Smooth muscle cell (in vitro differentiated cells): ENCODE results near the gene CCDC7. TPM values are rescaled to one million over a fixed set of nuclear protein-coding genes. Genes with fewer than 3 reads are reported as not detected.
A peak's percentile ranks its signal among the peaks of the same experiment; 100 is the strongest.
"Not testable (repeated sequence)": the region's sequence is repeated elsewhere in the genome, so short reads cannot be mapped to it uniquely, and the experiment has no call there.

Experiments
- DNase-seq: peaks from one replicate; lab custom pipeline; 2025; ENCODE audit not compliant: unreplicated experiment; lab: John Stamatoyannopoulos, UW
- H2AFZ ChIP-seq: fragments of 200-600 bp; sonication (generic); 2 replicates; pipeline ENCODE4 v1.6.0; 2016; ENCODE audit warnings: antibody characterized with exemption, low read depth, mild to moderate bottlenecking
- H3F3A ChIP-seq: fragments of 200-600 bp; sonication (generic); 2 replicates; pipeline ENCODE4 v1.6.0; 2017; ENCODE audit warnings: antibody characterized with exemption, low read depth
- H3K27ac ChIP-seq: fragments of 200-600 bp; sonication (generic); 2 replicates; pipeline ENCODE4 v1.5.1; 2016; ENCODE audit warnings: low read depth, mild to moderate bottlenecking
- H3K27me3 ChIP-seq: fragments of 200-600 bp; sonication (generic); 2 replicates; pipeline ENCODE4 v1.6.1; 2016; ENCODE audit warnings: low read depth, mild to moderate bottlenecking
- H3K36me3 ChIP-seq: fragments of 200-600 bp; sonication (generic); 2 replicates; pipeline ENCODE4 v1.5.1; 2016; ENCODE audit warnings: low read depth
- H3K4me1 ChIP-seq: fragments of 200-600 bp; sonication (generic); 2 replicates; pipeline ENCODE4 v1.5.1; 2016; ENCODE audit warnings: low read depth
- H3K4me2 ChIP-seq: fragments of 200-600 bp; sonication (generic); 2 replicates; pipeline ENCODE4 v1.6.0; 2016; ENCODE audit warnings: mild to moderate bottlenecking
- H3K4me3 ChIP-seq: fragments of 200-600 bp; sonication (generic); 2 replicates; pipeline ENCODE4 v1.5.1; 2016; ENCODE audit warnings: mild to moderate bottlenecking
- H3K79me2 ChIP-seq: fragments of 200-600 bp; sonication (generic); 2 replicates; pipeline ENCODE4 v1.6.0; 2016; ENCODE audit warnings: low read depth, mild to moderate bottlenecking
- H3K9ac ChIP-seq: fragments of 200-600 bp; sonication (generic); 2 replicates; pipeline ENCODE4 v1.6.0; 2016; ENCODE audit warnings: low read depth
- H3K9me3 ChIP-seq: fragments of 200-600 bp; sonication (generic); replicated peaks from 2 replicates; pipeline ENCODE4 v1.5.1; 2016; ENCODE audit warnings: low read depth
- H4K20me1 ChIP-seq: fragments of 200-600 bp; sonication (generic); 2 replicates; pipeline ENCODE4 v1.6.0; 2016; ENCODE audit warnings: low read depth
- CTCF ChIP-seq: fragments of 200-600 bp; sonication (generic); IDR thresholded peaks from 2 replicates; pipeline ENCODE4 v1.5.1; 2017; ENCODE audit warnings: borderline replicate concordance, mild to moderate bottlenecking, antibody characterized with exemption; ENCODE audit not compliant: insufficient read depth, poor library complexity, severe bottlenecking
- WGBS: methylation state at CpG from one replicate; pipeline ENCODE4 v1.1.7; 2016; ENCODE audit warnings: low lambda C conversion rate; 5-methylcytosine and 5-hydroxymethylcytosine counted together
- polyA plus RNA-seq: library from polyadenylated mRNA; unstranded; fragments of >200 nt; fragmentation: Nextera tagmentation; extraction: Ambion mirVana; gene quantifications from 2 replicates; pipeline ENCODE4 v1.2.1, GENCODE V29; 2016
- total RNA-seq: library from RNA; depleted of rRNA; stranded (reverse); fragments of >200 nt; gene quantifications from 2 replicates; pipeline ENCODE4 v1.2.3, GENCODE V29; 2014

The CCDC7 gene
- total RNA-seq: 4.2 and 15.4 TPM in 2 replicates
- polyA plus RNA-seq: 1.5 and 2.5 TPM in 2 replicates

GRCh38 chr10:32445740-32446535 is at the start of gene CCDC7:
Gene CCDC7 (plus strand): TSS chr10:32446140. CDS start chr10:32451643, 5,503 bp downstream.
- H4K20me1 ChIP-seq: no peaks in the 10 kb centered on the region
- peak; percentile 39 for DNase-seq
- H3K79me2 ChIP-seq: peaks cover 15% of the 10 kb centered on the region
- no peaks in the 10 kb centered on the region for H3K9me3 ChIP-seq
- H3K4me1 ChIP-seq: peaks cover 6% of the 10 kb centered on the region
- H3K27me3 ChIP-seq: no peaks in the 10 kb centered on the region
- 1% methylated on average over 53 of the region's 53 CpGs for WGBS
- H3K27ac ChIP-seq: peak within 1 kb of the TSS; percentile 85
- peak within 1 kb of the TSS; percentile 86 for H2AFZ ChIP-seq
- peak within 1 kb of the TSS; percentile 74 for H3K4me3 ChIP-seq
- peak; percentile 24 for TF ChIP-seq CTCF
- peak within 1 kb of the TSS; percentile 94 for H3K4me2 ChIP-seq
- peak within 1 kb of the TSS; percentile 75 for H3K9ac ChIP-seq
- H3K36me3 ChIP-seq: no peaks in the 10 kb centered on the region
- H3F3A ChIP-seq: no peaks in the 10 kb centered on the region

GRCh38 chr10:32397163-32397562 is 48.8 kb upstream of the CCDC7 start:
- H3K9ac ChIP-seq, H3K4me3 ChIP-seq, H3K27ac ChIP-seq, H3K9me3 ChIP-seq, H3K79me2 ChIP-seq, H3K27me3 ChIP-seq, DNase-seq, H4K20me1 ChIP-seq, H3F3A ChIP-seq, H2AFZ ChIP-seq, H3K36me3 ChIP-seq, H3K4me2 ChIP-seq, H3K4me1 ChIP-seq: not testable (repeated sequence)
- WGBS: 87% methylated on average over 3 of the region's 3 CpGs

GRCh38 chr10:32399720-32400119 is 46.2 kb upstream of the CCDC7 start:
- WGBS: 93% methylated on average over 2 of the region's 3 CpGs
- not testable (repeated sequence) for DNase-seq, H3K27me3 ChIP-seq

GRCh38 chr10:32400961-32401360 is 45.0 kb upstream of the CCDC7 start:
- no peaks in the 10 kb centered on the region for H3F3A ChIP-seq

More at GRCh38 chr10:32399720-32400119, 46.2 kb upstream of the CCDC7 start:
- H3K9me3 ChIP-seq, H3K9ac ChIP-seq, H4K20me1 ChIP-seq, H2AFZ ChIP-seq, H3K4me1 ChIP-seq, H3K36me3 ChIP-seq, H3F3A ChIP-seq, H3K27ac ChIP-seq, H3K79me2 ChIP-seq, H3K4me2 ChIP-seq, H3K4me3 ChIP-seq: not testable (repeated sequence)

More at GRCh38 chr10:32400961-32401360, 45.0 kb upstream of the CCDC7 start:
- Histone ChIP-seq H2AFZ (no peak overlapping the region), H3K4me2 (no peak overlapping the region), H3K9me3 (no peaks in the 10 kb centered on the region), H3K4me1 (no peaks in the 10 kb centered on the region), H3K79me2 (no peaks in the 10 kb centered on the region), H3K27ac (no peak overlapping the region), H3K9ac (no peak overlapping the region), H3K4me3 (no peak overlapping the region), H3K27me3 (no peaks in the 10 kb centered on the region), H3K36me3 (no peaks in the 10 kb centered on the region), H4K20me1 (no peaks in the 10 kb centered on the region)
- DNase-seq: no peak
- TF ChIP-seq CTCF: no peak
